ENCODE measurements around the gene MSL3B.

Gene MSL3B

DNA sequence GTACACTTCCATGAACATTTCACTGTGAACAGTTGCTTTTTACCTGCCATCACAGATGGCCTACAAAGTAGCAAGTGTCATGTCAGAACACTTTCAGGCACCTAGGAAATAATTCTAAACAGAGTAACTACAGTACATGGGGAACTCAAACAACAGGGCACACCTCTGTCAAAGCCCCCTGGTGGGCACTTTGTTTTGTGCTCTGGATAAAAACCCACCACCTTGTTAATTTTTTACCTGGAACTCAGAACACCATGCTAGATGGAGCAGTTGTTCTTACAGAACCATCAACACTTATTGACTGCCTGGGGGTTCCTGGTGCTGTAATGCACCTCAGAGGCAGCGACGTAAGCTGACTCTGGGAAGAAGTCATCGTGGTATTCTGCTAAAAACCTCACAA lies 2.3 kb downstream of the MSL3B start:
- H3K4me3 ChIP-seq (ENCODE audit: low read length): no peak overlapping the region
- H2AFZ ChIP-seq (ENCODE audit: low read depth, low read length): no peak overlapping the region
- H3K9me3 ChIP-seq (ENCODE audit: insufficient read depth, low read length): no peaks in the 10 kb centered on the region; the same call in 1 of the 2 replicates
- no peak overlapping the region for H3K27ac ChIP-seq (ENCODE audit: low read length)
- no peaks in the 10 kb centered on the region for H4K20me1 ChIP-seq (ENCODE audit: insufficient read depth, low read length)
- H3K4me2 ChIP-seq (ENCODE audit: low read length): no peak overlapping the region
- no peaks in the 10 kb centered on the region for H3K4me1 ChIP-seq (ENCODE audit: low read length)
- no peaks in the 10 kb centered on the region for H3K27me3 ChIP-seq (ENCODE audit: low read depth, low read length)
- H3K79me2 ChIP-seq (ENCODE audit: low read length): no peaks in the 10 kb centered on the region
- no peak overlapping the region for H3K9ac ChIP-seq (ENCODE audit: low read length)
- TF ChIP-seq, protein P1, sequence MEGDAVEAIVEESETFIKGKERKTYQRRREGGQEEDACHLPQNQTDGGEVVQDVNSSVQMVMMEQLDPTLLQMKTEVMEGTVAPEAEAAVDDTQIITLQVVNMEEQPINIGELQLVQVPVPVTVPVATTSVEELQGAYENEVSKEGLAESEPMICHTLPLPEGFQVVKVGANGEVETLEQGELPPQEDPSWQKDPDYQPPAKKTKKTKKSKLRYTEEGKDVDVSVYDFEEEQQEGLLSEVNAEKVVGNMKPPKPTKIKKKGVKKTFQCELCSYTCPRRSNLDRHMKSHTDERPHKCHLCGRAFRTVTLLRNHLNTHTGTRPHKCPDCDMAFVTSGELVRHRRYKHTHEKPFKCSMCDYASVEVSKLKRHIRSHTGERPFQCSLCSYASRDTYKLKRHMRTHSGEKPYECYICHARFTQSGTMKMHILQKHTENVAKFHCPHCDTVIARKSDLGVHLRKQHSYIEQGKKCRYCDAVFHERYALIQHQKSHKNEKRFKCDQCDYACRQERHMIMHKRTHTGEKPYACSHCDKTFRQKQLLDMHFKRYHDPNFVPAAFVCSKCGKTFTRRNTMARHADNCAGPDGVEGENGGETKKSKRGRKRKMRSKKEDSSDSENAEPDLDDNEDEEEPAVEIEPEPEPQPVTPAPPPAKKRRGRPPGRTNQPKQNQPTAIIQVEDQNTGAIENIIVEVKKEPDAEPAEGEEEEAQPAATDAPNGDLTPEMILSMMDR (IDR thresholded peaks at IDR 0.05; ENCODE audit: low read depth, low read length): no peak
- TF ChIP-seq EZH2phosphoT487 (IDR thresholded peaks at IDR 0.05; ENCODE audit: low read depth): no peak
- H3K36me3 ChIP-seq (replicated peaks; ENCODE audit: low read depth, low read length): peaks cover 4% of the 10 kb centered on the region

DNA sequence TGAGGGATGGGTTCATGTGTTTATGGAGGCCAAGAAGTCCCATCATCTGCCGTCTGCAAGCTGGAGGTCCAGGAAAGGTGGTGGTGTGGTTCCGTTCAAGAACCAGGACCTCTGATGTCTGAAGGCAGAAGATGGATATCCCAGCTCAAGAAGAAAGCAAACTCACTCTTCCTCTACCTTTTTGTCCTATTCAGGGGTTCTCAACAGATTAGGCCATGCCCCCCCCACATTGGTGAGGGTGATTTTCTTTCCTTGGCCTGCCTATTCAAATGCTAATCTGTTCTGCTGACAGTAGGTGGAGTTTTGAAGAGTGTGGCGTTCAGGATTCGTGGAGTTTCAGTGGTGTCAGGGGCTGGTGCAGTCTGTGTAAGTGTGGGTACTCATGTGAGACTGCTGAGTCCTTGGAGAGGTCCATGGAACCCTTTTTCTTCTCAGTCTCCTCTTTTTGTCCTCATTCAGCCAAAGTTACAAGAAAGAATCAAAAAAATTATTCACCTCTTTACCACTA lies 5.9 kb downstream of the MSL3B start:
- H3K27me3 ChIP-seq (ENCODE audit: low read depth, low read length): no peaks in the 10 kb centered on the region
- no peak overlapping the region for H3K4me3 ChIP-seq (ENCODE audit: low read length)
- H3K9me3 ChIP-seq (ENCODE audit: insufficient read depth, low read length): no peaks in the 10 kb centered on the region; the same call in 1 of the 2 replicates
- no peak overlapping the region for H2AFZ ChIP-seq (ENCODE audit: low read depth, low read length)
- no peak overlapping the region for H3K27ac ChIP-seq (ENCODE audit: low read length)
- no peak for TF ChIP-seq EZH2phosphoT487 (IDR thresholded peaks at IDR 0.05; ENCODE audit: low read depth)
- TF ChIP-seq, protein P1 (IDR thresholded peaks at IDR 0.05; ENCODE audit: low read depth, low read length): no peak
- H3K4me1 ChIP-seq (ENCODE audit: low read length): no peaks in the 10 kb centered on the region
- no peak overlapping the region for H3K9ac ChIP-seq (ENCODE audit: low read length)
- no peaks in the 10 kb centered on the region for H3K79me2 ChIP-seq (ENCODE audit: low read length)
- H3K36me3 ChIP-seq (replicated peaks; ENCODE audit: low read depth, low read length): peaks cover 4% of the 10 kb centered on the region
- no peak overlapping the region for H3K4me2 ChIP-seq (ENCODE audit: low read length)
- H4K20me1 ChIP-seq (ENCODE audit: insufficient read depth, low read length): no peaks in the 10 kb centered on the region

DNA sequence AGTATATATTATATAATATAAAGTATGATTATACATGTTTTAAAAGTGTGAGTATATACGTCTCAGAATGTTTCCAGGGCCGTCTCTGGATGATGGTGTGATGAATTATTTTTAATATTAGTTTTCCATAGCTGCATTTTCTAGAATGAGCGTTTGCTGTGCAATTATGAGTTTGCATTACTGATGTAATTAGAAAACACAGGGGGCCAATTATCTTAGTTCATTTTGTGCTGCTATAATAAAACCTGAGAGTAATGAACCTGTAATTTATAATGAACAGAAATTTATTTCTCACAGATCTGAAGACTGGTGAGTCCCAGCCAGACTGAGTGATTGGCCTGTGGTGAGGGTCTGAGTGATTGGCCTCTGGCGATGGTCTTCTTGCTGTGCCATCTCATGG lies 9.9 kb downstream of the MSL3B start:
- Histone ChIP-seq H3K27me3 (ENCODE audit: low read depth, low read length) (no peaks in the 10 kb centered on the region), H3K36me3 (replicated peaks; ENCODE audit: low read depth, low read length) (peaks cover 4% of the 10 kb centered on the region), H3K4me3 (ENCODE audit: low read length) (no peak overlapping the region), H3K4me1 (ENCODE audit: low read length) (0 out of 2 replicates have a peak, but pooled peaks cover 4% of the 10 kb centered on the region), H3K27ac (ENCODE audit: low read length) (no peak overlapping the region), H3K9me3 (ENCODE audit: insufficient read depth, low read length) (no peaks in the 10 kb centered on the region), H4K20me1 (ENCODE audit: insufficient read depth, low read length) (no peaks in the 10 kb centered on the region), H2AFZ (ENCODE audit: low read depth, low read length) (no peak overlapping the region), H3K79me2 (ENCODE audit: low read length) (peaks cover 10% of the 10 kb centered on the region), H3K9ac (ENCODE audit: low read length) (no peak overlapping the region), H3K4me2 (ENCODE audit: low read length) (no peak overlapping the region)
- TF ChIP-seq, protein P1 (IDR thresholded peaks at IDR 0.05; ENCODE audit: low read depth, low read length): no peak
- no peak for TF ChIP-seq EZH2phosphoT487 (IDR thresholded peaks at IDR 0.05; ENCODE audit: low read depth)

DNA sequence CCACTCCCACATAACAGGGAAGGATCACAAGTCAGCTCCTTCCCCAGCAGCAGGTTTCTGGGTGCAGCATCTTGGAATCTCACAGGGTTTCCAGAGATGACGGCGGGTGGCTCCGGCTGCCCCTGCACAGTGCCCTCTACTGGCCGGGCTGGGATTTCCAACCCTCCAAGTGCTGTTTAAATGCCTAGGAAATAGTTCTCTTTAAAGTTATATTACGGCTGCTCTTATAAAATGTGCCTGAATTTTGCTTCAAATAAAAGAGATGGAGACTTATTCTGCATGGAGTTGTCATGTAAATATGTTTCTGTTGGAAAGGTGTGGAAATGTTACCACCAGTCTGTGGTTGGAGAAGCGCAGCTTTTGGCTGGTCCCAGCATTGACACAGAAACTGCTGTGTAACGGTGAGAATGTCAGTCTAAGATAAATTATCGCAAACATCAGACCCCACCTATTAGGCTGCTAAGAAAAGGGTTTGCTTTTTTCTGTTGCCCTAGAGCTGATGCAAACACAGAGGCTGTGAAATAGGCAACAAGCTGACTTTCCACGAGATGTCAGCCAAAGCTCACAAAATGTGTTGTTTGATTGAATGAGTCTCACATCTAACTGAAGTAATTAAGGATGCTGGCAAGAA lies 10.6 kb downstream of the MSL3B start:
- Histone ChIP-seq H4K20me1 (ENCODE audit: insufficient read depth, low read length) (peaks cover 4% of the 10 kb centered on the region; the same call in 1 of the 2 replicates), H2AFZ (ENCODE audit: low read depth, low read length) (no peak overlapping the region; the same call in 1 of the 2 replicates), H3K9ac (ENCODE audit: low read length) (no peak overlapping the region), H3K79me2 (ENCODE audit: low read length) (peaks cover 17% of the 10 kb centered on the region), H3K27ac (ENCODE audit: low read length) (no peak overlapping the region), H3K9me3 (ENCODE audit: insufficient read depth, low read length) (no peaks in the 10 kb centered on the region), H3K27me3 (ENCODE audit: low read depth, low read length) (no peaks in the 10 kb centered on the region), H3K4me2 (ENCODE audit: low read length) (peak overlapping the region; percentile 36), H3K4me1 (ENCODE audit: low read length) (peaks cover 7% of the 10 kb centered on the region), H3K4me3 (ENCODE audit: low read length) (no peak overlapping the region), H3K36me3 (replicated peaks; ENCODE audit: low read depth, low read length) (peaks cover 10% of the 10 kb centered on the region)
- no peak for TF ChIP-seq EZH2phosphoT487 (IDR thresholded peaks at IDR 0.05; ENCODE audit: low read depth)
- TF ChIP-seq, protein P1 (IDR thresholded peaks at IDR 0.05; ENCODE audit: low read depth, low read length): peak; percentile 82
